ENCODE measurements around the gene VPS25.

Gene VPS25

GRCh38 chr17:42744806-42745617 lies 28.2 kb upstream of the VPS25 start, which contains the start of gene EZH1:
TSS of gene EZH1 (minus strand) at chr17:42745040. CDS start at chr17:42728941, 16,099 bp downstream.
- Histone ChIP-seq H3K9me2 (replicated peaks; ENCODE audit: insufficient read depth, low read length) (no peaks in the 10 kb centered on the region), H3K79me2 (ENCODE audit: insufficient read depth, low read length) (peaks cover 21% of the 10 kb centered on the region), H3K9ac (ENCODE audit: low read length) (peak within 1 kb of the TSS; percentile 69), H3K27ac (ENCODE audit: low read depth, low read length) (peak within 1 kb of the TSS; percentile 40), H2AFZ (ENCODE audit: low read depth, low read length, severe bottlenecking) (peak within 1 kb of the TSS; percentile 90), H4K20me1 (ENCODE audit: low read depth, low read length) (no peaks in the 10 kb centered on the region), H3K27me3 (ENCODE audit: low read length) (no peaks in the 10 kb centered on the region), H3F3A (ENCODE audit: insufficient read depth) (no peaks in the 10 kb centered on the region), H3K4me3 (ENCODE audit: insufficient read depth, low read length, poor library complexity, severe bottlenecking) (peak within 1 kb of the TSS; percentile 70), H3K9me3 (ENCODE audit: insufficient read depth, low read length) (no peaks in the 10 kb centered on the region), H3K36me3 (ENCODE audit: low read length) (no peaks in the 10 kb centered on the region), H3K4me2 (ENCODE audit: low read depth, low read length, poor library complexity, severe bottlenecking) (peak within 1 kb of the TSS; percentile 97)
- TF ChIP-seq CTCF (IDR thresholded peaks at IDR 0.05; ENCODE audit: insufficient read depth, low read length, poor library complexity, severe bottlenecking), result no peak
- no peak for TF ChIP-seq EZH2phosphoT487 (conservative IDR thresholded peaks at IDR 0.05; ENCODE audit: low read length)

GRCh38 chr17:42748202-42748907 lies 24.9 kb upstream of the VPS25 start:
- no peak for TF ChIP-seq CTCF (IDR thresholded peaks at IDR 0.05; ENCODE audit: insufficient read depth, low read length, poor library complexity, severe bottlenecking)
- no peak for TF ChIP-seq EZH2phosphoT487 (conservative IDR thresholded peaks at IDR 0.05; ENCODE audit: low read length)
- H3F3A ChIP-seq (ENCODE audit: insufficient read depth), result no peaks in the 10 kb centered on the region
- H3K27ac ChIP-seq (ENCODE audit: low read depth, low read length), result no peak overlapping the region
- H3K9me3 ChIP-seq (ENCODE audit: insufficient read depth, low read length), result no peaks in the 10 kb centered on the region
- no peaks in the 10 kb centered on the region for H4K20me1 ChIP-seq (ENCODE audit: low read depth, low read length)
- H3K4me3 ChIP-seq (ENCODE audit: insufficient read depth, low read length, poor library complexity, severe bottlenecking), result no peak overlapping the region
- H3K9me2 ChIP-seq (replicated peaks; ENCODE audit: insufficient read depth, low read length), result no peaks in the 10 kb centered on the region
- H3K9ac ChIP-seq (ENCODE audit: low read length), result no peak overlapping the region
- H2AFZ ChIP-seq (ENCODE audit: low read depth, low read length, severe bottlenecking), result no peak overlapping the region
- H3K36me3 ChIP-seq (ENCODE audit: low read length), result no peaks in the 10 kb centered on the region
- H3K27me3 ChIP-seq (ENCODE audit: low read length), result no peaks in the 10 kb centered on the region
- H3K79me2 ChIP-seq (ENCODE audit: insufficient read depth, low read length), result peaks cover 10% of the 10 kb centered on the region
- no peak overlapping the region for H3K4me2 ChIP-seq (ENCODE audit: low read depth, low read length, poor library complexity, severe bottlenecking)

- no peak for TF ChIP-seq EZH2phosphoT487 (conservative IDR thresholded peaks at IDR 0.05; ENCODE audit: low read length)
- TF ChIP-seq CTCF (IDR thresholded peaks at IDR 0.05; ENCODE audit: insufficient read depth, low read length, poor library complexity, severe bottlenecking), result no peak
Observed at GRCh38 chr17:42748908-42749798, 24.1 kb upstream of the VPS25 start.

More at GRCh38 chr17:42748908-42749798, 24.1 kb upstream of the VPS25 start:
- Histone ChIP-seq H2AFZ (ENCODE audit: low read depth, low read length, severe bottlenecking) (no peak overlapping the region), H3K9me2 (replicated peaks; ENCODE audit: insufficient read depth, low read length) (no peaks in the 10 kb centered on the region), H3K27me3 (ENCODE audit: low read length) (no peaks in the 10 kb centered on the region), H3K4me2 (ENCODE audit: low read depth, low read length, poor library complexity, severe bottlenecking) (no peak overlapping the region), H3K36me3 (ENCODE audit: low read length) (no peaks in the 10 kb centered on the region), H3K9ac (ENCODE audit: low read length) (no peak overlapping the region), H3F3A (ENCODE audit: insufficient read depth) (no peaks in the 10 kb centered on the region), H3K4me3 (ENCODE audit: insufficient read depth, low read length, poor library complexity, severe bottlenecking) (no peak overlapping the region), H3K27ac (ENCODE audit: low read depth, low read length) (no peak overlapping the region), H3K79me2 (ENCODE audit: insufficient read depth, low read length) (peaks cover 2% of the 10 kb centered on the region), H4K20me1 (ENCODE audit: low read depth, low read length) (no peaks in the 10 kb centered on the region), H3K9me3 (ENCODE audit: insufficient read depth, low read length) (no peaks in the 10 kb centered on the region)
